Spleen (tissue), 11 donors: Measurements from ENCODE around the gene FKBP7. TPM values are rescaled to one million over a fixed set of nuclear protein-coding genes. Genes with fewer than 3 reads are reported as not detected.

ENCODE experiments used
- DNase-seq: peaks from one replicate; pipeline ENCODE4 v3.0.0-alpha.2; 2020
- H3K27ac ChIP-seq, 8 donors: fragments of 200-600 bp; sonication (generic) in 7 of 8; 1 replicate in 4 of 8; 2 replicates in 4 of 8; pipeline versions ENCODE4 v1.5.0 to v1.8.0; 2016 to 2021; ENCODE audit warnings: inconsistent platforms in 4 of 8, mild to moderate bottlenecking in 4 of 8, moderate library complexity in 1 of 8
- H3K27me3 ChIP-seq, 7 donors: fragments of 200-600 bp; sonication (generic) in 6 of 7; replicated peaks in 1 of 7; 1 replicate in 4 of 7; 2 replicates in 3 of 7; pipeline versions ENCODE4 v1.5.0 to v1.8.0; 2016 to 2021; ENCODE audit warnings: inconsistent platforms in 3 of 7, mild to moderate bottlenecking in 1 of 7
- H3K36me3 ChIP-seq, 6 donors: fragments of 200-600 bp; sonication (generic) in 5 of 6; 1 replicate in 4 of 6; 2 replicates in 2 of 6; pipeline versions ENCODE4 v1.5.0 to v1.8.0; 2016 to 2021; ENCODE audit warnings: inconsistent platforms in 2 of 6
- H3K4me1 ChIP-seq, 6 donors: fragments of 200-600 bp; sonication (generic) in 5 of 6; 1 replicate in 3 of 6; 2 replicates in 3 of 6; pipeline versions ENCODE4 v1.5.0 to v1.8.0; 2016 to 2021; ENCODE audit warnings: inconsistent platforms in 3 of 6
- H3K4me3 ChIP-seq, 8 donors: fragments of 200-600 bp; sonication (generic) in 7 of 8; 1 replicate in 4 of 8; 2 replicates in 4 of 8; pipeline versions ENCODE4 v1.5.0 to v1.8.0; 2016 to 2021; ENCODE audit warnings: inconsistent platforms in 4 of 8, mild to moderate bottlenecking in 4 of 8, moderate library complexity in 2 of 8
- H3K9me3 ChIP-seq, 8 donors: fragments of 200-600 bp; sonication (generic) in 7 of 8; 1 replicate in 4 of 8; 2 replicates in 4 of 8; pipeline versions ENCODE4 v1.5.0 to v1.8.0; 2016 to 2021; ENCODE audit warnings: inconsistent platforms in 4 of 8
- CTCF ChIP-seq, 11 experiments: fragments of 200-600 bp in 7 of 11; fragments of 450-650 bp in 4 of 11; sonication (generic) in 4 of 11; IDR thresholded peaks in 8 of 11; conservative IDR thresholded peaks in 3 of 11; 1 replicate in 7 of 11; 2 replicates in 4 of 11; pipeline versions ENCODE4 v1.4.0 to v1.8.0; 2016 to 2021; ENCODE audit warnings: antibody characterized with exemption in 11 of 11, inconsistent platforms in 4 of 11, mild to moderate bottlenecking in 1 of 11
- POLR2A ChIP-seq, 3 donors: fragments of 450-650 bp; IDR thresholded peaks; one replicate each; pipeline ENCODE4 v1.5.1; 2017; ENCODE audit warnings: antibody characterized with exemption in 3 of 3, mild to moderate bottlenecking in 1 of 3
- POLR2AphosphoS5 ChIP-seq, 3 donors: sonication (generic); formaldehyde crosslinking; IDR thresholded peaks; one replicate each; pipeline ENCODE4 v1.5.1; 2017; ENCODE audit warnings: antibody characterized with exemption in 3 of 3
- WGBS, 5 donors: extraction: QIAGEN DNeasy Blood & Tissue Kit in 3 of 5; methylation state at CpG; one replicate each; pipeline versions ENCODE4 v1.1.5 to v1.1.7; 2013 to 2018; 5-methylcytosine and 5-hydroxymethylcytosine counted together
- intact Hi-C: fragments of 100-400 bp; cut with DNase I; formaldehyde crosslinking; loops from one replicate; pipeline ENCODE4 v1.15.0; 2023; ENCODE audit warnings: low total_unique reads
- polyA plus RNA-seq, 3 donors: library from polyadenylated mRNA; stranded (reverse); fragments of 200-250 nt; gene quantifications; one replicate each; pipeline ENCODE4 v1.2.1, GENCODE V29; 2013
- total RNA-seq, 7 donors: library from RNA; depleted of rRNA in 3 of 7; stranded (reverse); fragments of >200 nt in 3 of 7; fragmentation: NEBNext Ultra II Directional in 4 of 7; extraction: Animal tissue kit (Norgen Biotek cat#: 25700) in 4 of 7; gene quantifications; one replicate each; pipeline versions ENCODE4 v1.1.0 to v1.2.1, GENCODE V29; 2016 to 2021
- donor health status: healthy with polysubstance abuse.
- donor health status: DM: no; HTN: no; CAD: no; lungs with moderate emphysema.
- donor health status: DM: no; HTN: no; CAD: no.
- donor health status: Bipolar disorder and iron deficiency.
- donor health status: healthy.
- donor health status: DM: no; HTN: no; CAD: no.
- donor health status: DM: yes; HTN: yes; CAD: no.

The FKBP7 gene
- total and polyA plus RNA-seq, 10 donors, result 1.8 to 5.8 (median 3.6) TPM

- TF ChIP-seq CTCF (IDR thresholded peaks at IDR 0.05 in 8 of 11, conservative IDR thresholded peaks at IDR 0.05 in 3 of 11) (no peak), POLR2A (IDR thresholded peaks at IDR 0.05) (no peak), POLR2AphosphoS5 (IDR thresholded peaks at IDR 0.05) (no peak)
- Histone ChIP-seq H3K4me1 (no peaks in the 10 kb centered on the region), H3K27me3 (no peaks in the 10 kb centered on the region), H3K4me3 (no peak overlapping the region), H3K9me3 (no peaks in the 10 kb centered on the region), H3K27ac (no peak overlapping the region), H3K36me3 (peaks cover 0 to 80% (median 49%) of the 10 kb centered on the region in 6 donors)
- DNase-seq, result no peak
- intact Hi-C loops, result no loop called here
- WGBS, 5 donors, result 90 to 95% (median 95%) methylated on average over 1 of the region's 1 CpG
Observed at GRCh38 chr2:178506101-178506500, 27.7 kb upstream of the FKBP7 start.

GRCh38 chr2:178502751-178503150 lies 24.4 kb upstream of the FKBP7 start:
- H3K4me3 ChIP-seq, result no peak overlapping the region
- no peak for DNase-seq
- no peaks in the 10 kb centered on the region for H3K27me3 ChIP-seq
- peaks cover 0 to 93% (median 69%) of the 10 kb centered on the region in 6 donors for H3K36me3 ChIP-seq
- intact Hi-C loops, result no loop called here
- TF ChIP-seq CTCF (IDR thresholded peaks at IDR 0.05 in 8 of 11, conservative IDR thresholded peaks at IDR 0.05 in 3 of 11), result no peak
- no peak for TF ChIP-seq POLR2AphosphoS5 (IDR thresholded peaks at IDR 0.05)
- no peak for TF ChIP-seq POLR2A (IDR thresholded peaks at IDR 0.05)
- H3K9me3 ChIP-seq, result no peaks in the 10 kb centered on the region
- no peaks in the 10 kb centered on the region for H3K4me1 ChIP-seq
- 96 to 99% (median 96%) methylated on average over 4 of the region's 4 CpGs for WGBS, 5 donors
- H3K27ac ChIP-seq, result no peak overlapping the region

GRCh38 chr2:178499640-178500039 lies 21.2 kb upstream of the FKBP7 start:
- WGBS, 5 donors, result 91 to 99% (median 98%) methylated on average over 3 of the region's 3 CpGs
- no peaks in the 10 kb centered on the region for H3K4me1 ChIP-seq
- no peak for DNase-seq
- no peaks in the 10 kb centered on the region for H3K9me3 ChIP-seq
- H3K27me3 ChIP-seq, result no peaks in the 10 kb centered on the region
- peaks cover 3 to 100% (median 83%) of the 10 kb centered on the region in 6 donors for H3K36me3 ChIP-seq
- H3K4me3 ChIP-seq, result no peak overlapping the region
- intact Hi-C loops, result no loop called here
- TF ChIP-seq CTCF (IDR thresholded peaks at IDR 0.05 in 8 of 11, conservative IDR thresholded peaks at IDR 0.05 in 3 of 11), result no peak
- TF ChIP-seq POLR2AphosphoS5 (IDR thresholded peaks at IDR 0.05), result no peak
- TF ChIP-seq POLR2A (IDR thresholded peaks at IDR 0.05), result no peak
- H3K27ac ChIP-seq, result no peak overlapping the region

- H3K27me3 ChIP-seq, result no peaks in the 10 kb centered on the region
- H3K36me3 ChIP-seq, result peaks cover 3 to 100% (median 86%) of the 10 kb centered on the region in 6 donors
- no peak for DNase-seq
- intact Hi-C loops, result no loop called here
- TF ChIP-seq POLR2AphosphoS5 (IDR thresholded peaks at IDR 0.05) (no peak), CTCF (IDR thresholded peaks at IDR 0.05 in 8 of 11, conservative IDR thresholded peaks at IDR 0.05 in 3 of 11) (no peak), POLR2A (IDR thresholded peaks at IDR 0.05) (no peak)
- no peaks in the 10 kb centered on the region for H3K9me3 ChIP-seq
- H3K4me1 ChIP-seq, result no peaks in the 10 kb centered on the region
- no peak overlapping the region for H3K4me3 ChIP-seq
- no peak overlapping the region for H3K27ac ChIP-seq
Observed at GRCh38 chr2:178498137-178498536, 19.7 kb upstream of the FKBP7 start.
